ENCODE measurements around the gene ZNF862.

The ZNF862 gene

DNA sequence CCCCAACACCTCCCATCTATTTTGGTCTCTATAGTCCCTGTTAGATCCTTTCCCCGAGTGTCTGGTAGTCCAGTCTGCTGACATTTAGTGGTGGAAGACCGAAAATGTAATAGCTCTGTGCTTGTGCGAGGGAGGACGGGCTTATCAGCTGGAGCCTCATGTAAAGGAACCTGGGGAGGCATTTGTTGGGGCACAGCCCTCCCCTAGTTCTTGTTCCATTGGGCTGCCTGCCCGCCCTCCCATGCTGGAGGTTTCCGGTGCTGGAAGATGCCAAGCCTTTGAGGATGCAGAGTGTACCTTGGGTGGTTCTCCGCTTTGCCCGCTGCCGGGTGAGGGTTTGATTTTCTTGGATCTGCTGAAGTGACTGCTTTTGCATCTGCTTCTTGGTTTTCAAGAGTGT is 5.4 kb downstream of the ZNF862 start:
- Mint-ChIP-seq H3K36me3 (peaks cover 2% of the 10 kb centered on the region), H3K27me3 (no peaks in the 10 kb centered on the region), H3K4me1 (ENCODE audit: low read depth) (peaks cover 58% of the 10 kb centered on the region), H3K9me3 (ENCODE audit: low read depth) (no peaks in the 10 kb centered on the region), H3K4me3 (no peak overlapping the region), H3K27ac (no peak overlapping the region)

- H3K36me3 Mint-ChIP-seq, result peaks cover 2% of the 10 kb centered on the region
- H3K9me3 Mint-ChIP-seq (ENCODE audit: low read depth), result no peaks in the 10 kb centered on the region
- no peak overlapping the region for H3K4me3 Mint-ChIP-seq
- no peaks in the 10 kb centered on the region for H3K27me3 Mint-ChIP-seq
- H3K4me1 Mint-ChIP-seq (ENCODE audit: low read depth), result peaks cover 55% of the 10 kb centered on the region
- no peak overlapping the region for H3K27ac Mint-ChIP-seq
Measured at GRCh38 chr7:149844445-149844844, 6.3 kb downstream of the ZNF862 start.

GRCh38 chr7:149845257-149845980 is 7.2 kb downstream of the ZNF862 start:
- Mint-ChIP-seq H3K27me3 (no peaks in the 10 kb centered on the region), H3K9me3 (ENCODE audit: low read depth) (no peaks in the 10 kb centered on the region), H3K4me3 (no peak overlapping the region), H3K36me3 (peaks cover 2% of the 10 kb centered on the region), H3K27ac (peak overlapping the region; percentile 22), H3K4me1 (ENCODE audit: low read depth) (peaks cover 59% of the 10 kb centered on the region)

- peaks cover 2% of the 10 kb centered on the region for H3K36me3 Mint-ChIP-seq
- no peaks in the 10 kb centered on the region for H3K27me3 Mint-ChIP-seq
- peaks cover 62% of the 10 kb centered on the region for H3K4me1 Mint-ChIP-seq (ENCODE audit: low read depth)
- H3K27ac Mint-ChIP-seq, result no peak overlapping the region
- H3K4me3 Mint-ChIP-seq, result no peak overlapping the region
- H3K9me3 Mint-ChIP-seq (ENCODE audit: low read depth), result no peaks in the 10 kb centered on the region
Measured at GRCh38 chr7:149846021-149846420, 7.8 kb downstream of the ZNF862 start.

- H3K9me3 Mint-ChIP-seq (ENCODE audit: low read depth), result no peaks in the 10 kb centered on the region
- H3K4me3 Mint-ChIP-seq, result no peak overlapping the region
- H3K4me1 Mint-ChIP-seq (ENCODE audit: low read depth), result peaks cover 57% of the 10 kb centered on the region
- no peak overlapping the region for H3K27ac Mint-ChIP-seq
- peaks cover 2% of the 10 kb centered on the region for H3K36me3 Mint-ChIP-seq
- no peaks in the 10 kb centered on the region for H3K27me3 Mint-ChIP-seq
Measured at GRCh38 chr7:149846436-149847046, 8.4 kb downstream of the ZNF862 start.

DNA sequence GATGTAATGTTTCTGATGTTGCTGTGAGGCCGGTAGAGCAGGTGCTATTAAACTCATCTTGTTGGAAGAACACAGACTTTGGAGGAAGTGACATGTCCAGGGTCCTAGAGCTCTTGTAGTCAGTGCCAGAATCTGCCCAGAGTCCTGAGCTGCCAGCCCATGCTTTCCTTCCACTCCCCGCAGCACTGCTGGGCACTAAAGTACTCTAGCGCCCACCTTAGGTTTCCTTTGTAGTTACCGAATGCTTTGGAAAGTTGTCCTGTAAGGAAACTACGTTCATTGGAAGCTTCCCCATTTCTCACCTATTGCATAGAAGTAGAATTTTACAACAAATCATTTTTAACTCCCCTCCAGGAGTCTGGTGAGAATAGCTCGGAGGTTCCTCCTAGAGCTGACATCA is 11.0 kb downstream of the ZNF862 start:
- Mint-ChIP-seq H3K9me3 (ENCODE audit: low read depth) (no peaks in the 10 kb centered on the region), H3K36me3 (peaks cover 7% of the 10 kb centered on the region), H3K27ac (no peak overlapping the region), H3K4me1 (ENCODE audit: low read depth) (peaks cover 41% of the 10 kb centered on the region), H3K4me3 (no peak overlapping the region), H3K27me3 (no peaks in the 10 kb centered on the region)

DNA sequence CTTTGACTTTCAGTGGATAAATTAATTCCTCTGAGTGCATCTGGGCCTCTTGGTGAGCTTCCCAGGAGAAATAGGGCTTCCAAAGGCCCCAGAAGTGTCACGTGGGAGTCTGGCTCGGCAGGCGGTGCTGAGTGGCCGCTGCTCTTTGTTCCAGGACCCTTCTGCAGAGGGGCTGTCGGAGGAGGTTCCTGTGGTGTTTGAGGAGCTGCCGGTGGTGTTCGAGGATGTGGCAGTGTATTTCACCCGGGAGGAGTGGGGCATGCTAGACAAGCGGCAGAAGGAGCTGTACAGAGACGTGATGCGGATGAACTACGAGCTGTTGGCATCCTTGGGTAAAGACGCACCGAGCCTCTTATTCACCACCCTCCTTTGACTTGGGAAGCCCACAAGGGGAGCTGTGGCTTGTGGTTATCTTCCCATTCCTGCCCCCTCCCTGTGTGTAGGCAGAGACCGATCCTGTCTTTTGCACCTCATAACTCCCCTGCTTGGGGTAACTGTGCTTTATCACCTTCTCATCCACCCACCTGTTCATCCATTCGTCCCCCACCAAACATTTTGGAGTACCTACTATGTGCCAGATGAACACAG is 11.9 kb downstream of the ZNF862 start:
- H3K4me1 Mint-ChIP-seq (ENCODE audit: low read depth), result peaks cover 43% of the 10 kb centered on the region
- peaks cover 6% of the 10 kb centered on the region for H3K36me3 Mint-ChIP-seq
- H3K27ac Mint-ChIP-seq, result peak overlapping the region; percentile 34
- H3K9me3 Mint-ChIP-seq (ENCODE audit: low read depth), result no peaks in the 10 kb centered on the region
- peak overlapping the region; percentile 7 for H3K4me3 Mint-ChIP-seq
- no peaks in the 10 kb centered on the region for H3K27me3 Mint-ChIP-seq

DNA sequence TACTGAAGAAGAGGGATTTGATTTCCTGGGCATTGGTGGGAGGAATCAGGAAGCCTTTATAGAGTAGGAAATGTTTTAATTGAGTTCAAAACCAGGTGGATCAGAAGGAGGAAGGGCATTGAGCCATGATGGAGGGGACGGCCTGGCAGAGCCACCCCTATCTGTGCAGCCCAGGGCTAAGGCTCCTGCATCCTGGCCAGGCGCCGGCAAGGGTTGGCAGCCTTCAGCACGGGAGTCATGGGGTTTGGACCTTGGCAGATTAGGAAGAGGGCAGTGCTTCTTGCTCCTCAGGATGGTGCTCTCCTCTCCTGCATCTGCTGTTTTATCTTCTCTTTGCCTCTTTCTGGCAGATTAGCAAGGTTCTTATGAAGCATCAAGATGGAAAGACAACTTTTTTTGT is 12.5 kb downstream of the ZNF862 start:
- Mint-ChIP-seq H3K27me3 (no peaks in the 10 kb centered on the region), H3K36me3 (peaks cover 4% of the 10 kb centered on the region), H3K27ac (no peak overlapping the region), H3K4me3 (no peak overlapping the region), H3K4me1 (ENCODE audit: low read depth) (peaks cover 46% of the 10 kb centered on the region), H3K9me3 (ENCODE audit: low read depth) (no peaks in the 10 kb centered on the region)

GRCh38 chr7:149851449-149851848 is 13.3 kb downstream of the ZNF862 start:
- Mint-ChIP-seq H3K36me3 (peaks cover 6% of the 10 kb centered on the region), H3K9me3 (ENCODE audit: low read depth) (no peaks in the 10 kb centered on the region), H3K4me3 (no peak overlapping the region), H3K4me1 (ENCODE audit: low read depth) (peaks cover 48% of the 10 kb centered on the region), H3K27ac (no peak overlapping the region), H3K27me3 (no peaks in the 10 kb centered on the region)

DNA sequence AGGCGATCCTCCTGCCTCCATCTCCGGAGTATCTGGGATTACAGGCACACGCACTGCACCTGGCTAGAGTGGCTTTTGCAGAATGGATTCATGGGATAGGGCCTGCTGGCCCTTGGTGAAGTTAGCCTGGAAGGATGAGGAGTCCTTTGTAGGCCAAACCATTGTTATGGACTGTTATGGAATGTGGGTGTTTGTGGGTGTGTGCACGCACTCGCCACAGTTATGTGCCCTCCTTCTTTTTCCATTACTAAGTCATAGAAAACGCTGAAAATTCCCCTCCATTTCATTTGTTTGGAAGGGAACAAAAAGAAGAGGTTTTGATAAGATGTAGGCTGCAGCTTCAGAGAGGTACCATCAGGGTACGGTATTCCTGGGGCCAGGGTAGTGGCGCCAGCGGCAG is 15.0 kb downstream of the ZNF862 start:
- Mint-ChIP-seq H3K9me3 (ENCODE audit: low read depth) (no peaks in the 10 kb centered on the region), H3K4me3 (no peak overlapping the region), H3K27me3 (no peaks in the 10 kb centered on the region), H3K27ac (no peak overlapping the region), H3K36me3 (peaks cover 8% of the 10 kb centered on the region), H3K4me1 (ENCODE audit: low read depth) (peaks cover 61% of the 10 kb centered on the region)

DNA sequence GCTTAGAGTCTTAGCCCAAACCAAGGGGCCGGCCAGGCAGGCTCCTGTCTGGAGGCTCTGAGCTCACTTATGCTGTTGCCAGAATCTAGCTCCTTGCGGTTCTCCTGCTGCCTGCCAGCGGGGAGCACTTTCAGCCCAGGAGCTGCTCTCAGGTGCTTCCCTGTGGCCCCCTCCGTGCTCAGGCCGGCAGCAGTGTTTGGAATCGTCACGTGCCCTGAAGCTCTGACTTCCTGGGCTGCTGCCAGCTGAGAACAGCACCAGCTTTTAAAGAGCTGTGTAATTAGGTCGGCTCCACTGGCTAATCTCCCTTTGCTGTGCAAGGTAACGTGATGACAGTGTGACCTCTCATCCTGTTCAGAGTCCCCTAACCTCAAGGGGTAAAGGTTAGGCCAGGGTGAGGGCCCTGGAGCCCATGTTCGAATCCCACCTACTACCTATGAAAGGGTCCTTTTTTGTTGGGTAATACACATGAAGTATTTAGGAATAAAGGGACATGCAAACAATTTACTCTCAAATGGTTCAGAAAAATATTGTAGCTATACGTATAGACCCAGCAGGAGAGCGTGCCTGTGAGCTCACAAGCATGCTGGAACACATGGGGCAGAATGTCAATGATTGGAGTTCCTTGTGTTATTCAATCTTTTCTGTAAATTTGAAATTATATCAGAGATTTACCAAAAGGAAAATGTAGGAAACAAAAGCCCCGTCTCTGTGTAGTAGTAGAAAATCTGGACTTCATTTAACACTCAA is 16.6 kb downstream of the ZNF862 start:
- H3K27ac Mint-ChIP-seq, result peak overlapping the region; percentile 1
- H3K4me3 Mint-ChIP-seq, result peak overlapping the region; percentile 61
- peaks cover 57% of the 10 kb centered on the region for H3K4me1 Mint-ChIP-seq (ENCODE audit: low read depth)
- peaks cover 10% of the 10 kb centered on the region for H3K36me3 Mint-ChIP-seq
- no peaks in the 10 kb centered on the region for H3K27me3 Mint-ChIP-seq
- no peaks in the 10 kb centered on the region for H3K9me3 Mint-ChIP-seq (ENCODE audit: low read depth)

DNA sequence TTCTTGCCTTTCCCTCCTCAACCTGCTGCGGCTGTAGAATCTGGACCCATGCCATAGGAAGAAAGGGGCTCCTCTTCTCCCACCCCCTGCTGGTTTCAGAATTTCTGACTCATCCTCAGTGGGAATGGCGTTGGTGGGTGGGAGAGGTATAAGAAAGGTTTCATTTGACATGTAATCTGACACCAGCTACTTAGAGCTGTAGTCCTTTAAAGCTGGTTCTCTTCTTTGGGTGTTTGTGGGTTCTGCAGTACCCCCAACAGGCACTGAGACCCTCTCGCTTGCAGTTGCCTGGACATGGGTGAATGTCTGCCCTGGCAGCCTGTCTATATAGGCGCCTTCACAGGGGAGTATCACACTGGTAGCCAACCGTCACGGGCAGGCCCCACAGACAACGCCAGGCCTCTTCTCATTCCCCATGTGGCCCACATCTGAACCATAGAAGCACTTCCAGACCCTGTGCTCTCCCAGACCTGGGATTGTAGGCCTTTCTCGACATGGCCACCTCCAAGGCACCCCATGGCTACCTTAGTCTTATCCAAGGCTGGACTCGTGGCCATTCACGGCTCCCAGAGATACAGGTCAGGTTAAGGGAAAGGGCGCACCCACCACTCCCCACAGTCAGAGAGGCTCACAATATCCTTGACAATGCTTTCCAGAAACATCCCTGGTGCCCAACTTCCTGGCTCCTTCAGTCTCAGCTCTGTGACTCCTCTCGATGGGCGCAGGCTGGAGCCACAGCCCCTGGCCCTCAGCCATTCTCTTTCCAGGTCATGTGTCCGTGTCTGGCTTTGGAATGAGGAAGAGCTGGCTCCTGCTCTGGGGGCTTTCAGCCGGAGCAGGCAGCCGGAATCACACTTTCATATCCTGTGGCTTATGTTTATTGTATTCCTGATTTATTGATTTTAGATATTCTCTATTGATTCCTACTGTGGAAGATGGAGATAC is 17.5 kb downstream of the ZNF862 start:
- Mint-ChIP-seq H3K27ac (peak overlapping the region; percentile 75), H3K4me3 (peak overlapping the region; percentile 77), H3K4me1 (ENCODE audit: low read depth) (peaks cover 50% of the 10 kb centered on the region)

DNA sequence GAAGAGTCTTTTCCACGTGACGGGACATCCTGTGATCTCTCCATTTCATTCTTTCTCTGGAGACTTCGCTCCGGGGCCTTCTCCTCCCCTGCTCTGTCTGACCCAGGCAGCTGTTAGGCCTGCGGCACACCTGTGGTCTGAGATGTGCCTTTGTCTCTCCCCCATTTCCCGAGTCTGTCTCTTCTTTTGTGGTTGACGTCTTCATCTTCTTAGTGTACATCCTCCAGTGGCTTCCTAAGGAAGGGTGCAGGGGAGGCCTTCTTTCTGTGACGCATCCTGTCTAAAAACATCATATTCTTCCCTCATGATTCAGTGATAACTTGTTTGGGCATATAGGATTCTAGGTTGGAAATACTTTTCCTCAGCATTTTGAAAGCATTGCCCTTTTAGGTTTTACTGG is 18.4 kb downstream of the ZNF862 start:
- Mint-ChIP-seq H3K4me3 (peak overlapping the region; percentile 77), H3K27me3 (no peaks in the 10 kb centered on the region), H3K27ac (peak overlapping the region; percentile 75), H3K36me3 (peaks cover 15% of the 10 kb centered on the region), H3K9me3 (ENCODE audit: low read depth) (no peaks in the 10 kb centered on the region), H3K4me1 (ENCODE audit: low read depth) (peaks cover 47% of the 10 kb centered on the region)

More for the DNA sequence above, 17.5 kb downstream of the ZNF862 start:
- H3K27me3 Mint-ChIP-seq, result no peaks in the 10 kb centered on the region
- peaks cover 15% of the 10 kb centered on the region for H3K36me3 Mint-ChIP-seq
- H3K9me3 Mint-ChIP-seq (ENCODE audit: low read depth), result no peaks in the 10 kb centered on the region

DNA sequence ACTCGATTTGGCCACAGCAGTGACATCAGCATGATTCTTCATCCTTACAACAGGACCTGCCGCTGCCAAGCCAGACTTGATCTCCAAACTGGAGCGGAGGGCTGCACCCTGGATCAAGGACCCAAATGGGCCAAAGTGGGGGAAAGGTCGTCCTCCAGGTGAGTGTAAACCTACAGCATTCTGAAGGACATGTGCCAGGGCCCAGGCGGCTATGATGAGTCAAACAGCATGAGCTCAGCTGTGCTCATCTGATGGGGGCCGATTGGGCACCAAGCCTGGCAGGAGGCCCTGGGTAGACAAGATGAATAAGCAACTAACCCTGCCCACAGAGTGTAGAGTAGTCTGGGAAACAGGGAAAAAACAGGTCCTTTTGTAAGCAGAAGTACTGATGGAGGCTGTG is 21.2 kb downstream of the ZNF862 start:
- Mint-ChIP-seq H3K4me3 (no peak overlapping the region), H3K36me3 (peaks cover 15% of the 10 kb centered on the region), H3K9me3 (ENCODE audit: low read depth) (no peaks in the 10 kb centered on the region), H3K27ac (no peak overlapping the region), H3K4me1 (ENCODE audit: low read depth) (peaks cover 66% of the 10 kb centered on the region), H3K27me3 (no peaks in the 10 kb centered on the region)
